ENCODE data around the gene DKKL1.

GRCh38 chr19:49383599-49383998, 19.9 kb downstream of the DKKL1 start:
- TF ChIP-seq EZH2 (IDR thresholded peaks at IDR 0.05; ENCODE audit: borderline replicate concordance) (no peak), EZH2phosphoT487 (IDR thresholded peaks at IDR 0.05; ENCODE audit: low read depth, severe bottlenecking, unreplicated experiment) (no peak)
